ENCODE data around the gene ZNF644.
A peak's percentile ranks its signal among the peaks of the same experiment; 100 is the strongest.

ZNF644 gene

DNA sequence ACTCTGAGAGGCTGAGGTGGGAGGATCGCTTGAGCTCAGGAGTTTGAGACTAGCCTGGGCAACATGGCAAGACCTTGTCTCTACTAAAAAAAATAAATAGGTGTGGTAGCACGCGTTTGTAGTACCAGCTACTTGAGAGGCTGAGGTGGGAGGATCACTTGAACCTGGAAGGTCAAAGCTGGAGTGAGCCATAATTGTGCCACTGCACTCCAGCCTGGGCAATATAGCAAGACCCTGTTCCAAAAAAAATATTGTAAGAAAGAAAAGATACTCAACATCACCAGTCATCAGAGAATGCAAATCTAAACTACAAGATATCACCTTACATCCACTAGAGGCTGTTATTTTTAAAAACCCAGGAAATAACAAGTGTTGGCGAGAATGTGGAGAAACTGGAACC, 32.5 kb downstream of the ZNF644 start:
- TF ChIP-seq CTCF (conservative IDR thresholded peaks at IDR 0.05; ENCODE audit: low read length) = no peak
- H3K4me3 ChIP-seq (ENCODE audit: low read length) = no peak overlapping the region
- DNase-seq (ENCODE audit: low read depth) = no peak

GRCh38 chr1:90987841-90988240, 34.0 kb downstream of the ZNF644 start:
- TF ChIP-seq CTCF (conservative IDR thresholded peaks at IDR 0.05; ENCODE audit: low read length) = no peak
- no peak overlapping the region for H3K4me3 ChIP-seq (ENCODE audit: low read length)
- no peak for DNase-seq (ENCODE audit: low read depth)

GRCh38 chr1:90986953-90987352, 34.9 kb downstream of the ZNF644 start:
- DNase-seq (ENCODE audit: low read depth) = no peak

GRCh38 chr1:90977522-90977921, 44.3 kb downstream of the ZNF644 start:
- no peak for DNase-seq (ENCODE audit: low read depth)
- H3K4me3 ChIP-seq (ENCODE audit: low read length) = no peak overlapping the region
- TF ChIP-seq CTCF (conservative IDR thresholded peaks at IDR 0.05; ENCODE audit: low read length) = no peak

More at GRCh38 chr1:90986953-90987352, 34.9 kb downstream of the ZNF644 start:
- TF ChIP-seq CTCF (conservative IDR thresholded peaks at IDR 0.05; ENCODE audit: low read length) = no peak
- no peak overlapping the region for H3K4me3 ChIP-seq (ENCODE audit: low read length)

GRCh38 chr1:90973897-90974798, 47.7 kb downstream of the ZNF644 start:
- TF ChIP-seq CTCF (conservative IDR thresholded peaks at IDR 0.05; ENCODE audit: low read length) = no peak
- H3K4me3 ChIP-seq (ENCODE audit: low read length) = no peak overlapping the region

DNA sequence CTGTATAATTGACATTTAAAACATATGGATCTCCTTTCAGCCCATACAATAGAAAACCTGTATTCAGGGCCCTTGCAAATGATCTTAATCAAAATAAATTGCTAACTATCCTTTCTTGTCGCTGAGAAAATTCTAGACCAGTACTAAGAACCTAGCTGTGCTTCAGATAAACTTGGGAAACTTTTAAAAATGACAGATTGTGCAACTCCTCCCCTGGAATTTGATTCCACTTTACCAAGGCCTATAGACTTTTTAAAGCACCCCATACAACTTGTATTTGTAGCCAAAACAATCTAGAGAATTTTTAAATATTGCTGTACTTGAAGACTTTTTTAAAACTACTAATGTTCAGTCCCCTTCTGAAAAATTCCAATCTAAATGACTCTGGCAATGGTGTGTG, 51.6 kb downstream of the ZNF644 start:
- no peak for DNase-seq (ENCODE audit: low read depth)
- no peak for TF ChIP-seq CTCF (conservative IDR thresholded peaks at IDR 0.05; ENCODE audit: low read length)
- no peak overlapping the region for H3K4me3 ChIP-seq (ENCODE audit: low read length)

More at GRCh38 chr1:90973897-90974798, 47.7 kb downstream of the ZNF644 start:
- peak; percentile 37 for DNase-seq (ENCODE audit: low read depth)

DNA sequence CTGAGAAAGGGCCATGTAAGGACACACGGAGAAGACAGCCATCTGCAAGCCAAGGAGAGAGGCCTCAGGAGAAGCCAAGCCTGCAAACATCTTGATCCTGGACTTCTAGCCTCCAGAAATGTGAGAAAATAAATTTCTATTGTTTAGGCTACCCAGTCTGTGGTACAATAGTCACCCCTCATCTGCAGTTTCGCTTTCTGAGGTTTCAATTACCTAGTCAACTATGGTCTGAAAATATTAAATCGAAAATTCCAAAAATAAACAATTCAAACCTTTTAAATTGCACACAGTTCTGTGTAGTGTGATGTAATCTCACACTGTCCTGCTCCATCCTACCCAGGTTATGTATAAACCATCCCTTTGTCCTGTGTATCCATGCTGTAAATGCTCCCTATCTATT, 52.6 kb downstream of the ZNF644 start:
- TF ChIP-seq CTCF (conservative IDR thresholded peaks at IDR 0.05; ENCODE audit: low read length) = no peak
- DNase-seq (ENCODE audit: low read depth) = no peak
- no peak overlapping the region for H3K4me3 ChIP-seq (ENCODE audit: low read length)
